ENCODE data around the gene ABR. TPM values are rescaled to one million over a fixed set of nuclear protein-coding genes. Genes with fewer than 3 reads are reported as not detected.

The ABR gene
- total and polyA plus RNA-seq, 2 of the 13 experiments (the other 11 are each of a cell fraction or from before 2014, with no cell fraction given): 12.4 to 40.4 TPM

- no peak for TF ChIP-seq SMC3 (IDR thresholded peaks at IDR 0.05; ENCODE audit: low read length)
- TF ChIP-seq ZNF670 (CRISPR knock-in tag; IDR thresholded peaks at IDR 0.05; ENCODE audit: borderline replicate concordance): no peak
- no peak for TF ChIP-seq ZNF672 (CRISPR knock-in tag; IDR thresholded peaks at IDR 0.05)
- no peak for TF ChIP-seq KLF13 (CRISPR knock-in tag; IDR thresholded peaks at IDR 0.05)
- no peak for TF ChIP-seq ZNF816 (CRISPR knock-in tag; IDR thresholded peaks at IDR 0.05; ENCODE audit: borderline replicate concordance)
- TF ChIP-seq ARID3A (IDR thresholded peaks at IDR 0.05; ENCODE audit: low read depth, low read length): no peak
- TF ChIP-seq MED8 (CRISPR knock-in tag; IDR thresholded peaks at IDR 0.05; ENCODE audit: insufficient replicate concordance): no peak
- peak; percentile 69 for TF ChIP-seq GABPB1 (CRISPR knock-in tag; IDR thresholded peaks at IDR 0.05)
- TF ChIP-seq REPIN1 (CRISPR knock-in tag; IDR thresholded peaks at IDR 0.05; ENCODE audit: borderline replicate concordance, low read depth): no peak
- no peak for TF ChIP-seq CTCF (CRISPR knock-in tag; IDR thresholded peaks at IDR 0.05)
Measured at GRCh38 chr17:1126250-1126797, 53.5 kb downstream of the ABR start (continued).

GRCh38 chr17:1125788-1126145 lies 54.0 kb downstream of the ABR start:
- H3K27me3 ChIP-seq (ENCODE audit: control insufficient read depth in 1 of 2, insufficient read depth in 2 of 2, low read length in 2 of 2): peaks cover 20 to 77% of the 10 kb centered on the region in 2 experiments; a peak in 4 of 5 replicates
- ChIA-PET CTCF (ENCODE audit: low intra/inter-chr PET ratio, low total read pairs) (no interaction called here), POLR2A (no interaction called here)
- no TSS peak for BruUV-seq (replicated peaks)
- TF ChIP-seq ZNF616 (CRISPR knock-in tag; IDR thresholded peaks at IDR 0.05; ENCODE audit: low read depth) (no peak), ZNF569 (CRISPR knock-in tag; IDR thresholded peaks at IDR 0.05; ENCODE audit: borderline replicate concordance) (no peak), GABPB1 (CRISPR knock-in tag; IDR thresholded peaks at IDR 0.05) (0 out of 2 replicates have a peak, but pooled peaks have one; percentile 21), IKZF4 (CRISPR knock-in tag; IDR thresholded peaks at IDR 0.05; ENCODE audit: borderline replicate concordance, low read depth, not compliant biosample characterization) (no peak)
- ATAC-seq: no peak
- H3K4me3 ChIP-seq (replicated peaks in 1 of 3; ENCODE audit: insufficient read depth in 1 of 3, low read depth in 2 of 3, low read length in 3 of 3): no peak overlapping the region
- intact Hi-C loops (cut with micrococcal nuclease; ENCODE audit: unreplicated experiment) (no loop called here), in situ Hi-C loops (cut with HindIII; ENCODE audit: extremely low pct_ligation_motif_present, low pct_unique_long_range_greater_than_20kb) (no loop called here)
- no peaks in the 10 kb centered on the region for H3K36me3 ChIP-seq (replicated peaks in 1 of 2; ENCODE audit: control insufficient read depth in 1 of 2, insufficient read depth in 2 of 2, low read length in 2 of 2)
- no peak overlapping the region for H3K27ac ChIP-seq (ENCODE audit: extremely low read length, insufficient read depth, low read length)
- DNase-seq (ENCODE audit: low spot score): no peak
- no peak overlapping the region for H2AFZ ChIP-seq (ENCODE audit: low read length)
- H3K4me2 ChIP-seq (ENCODE audit: low read depth, low read length): no peak overlapping the region
- H3K9ac ChIP-seq (ENCODE audit: insufficient read depth, low read depth, low read length): no peak overlapping the region
- H3K79me2 ChIP-seq (ENCODE audit: insufficient read depth, low read length): no peaks in the 10 kb centered on the region
- FAIRE-seq: no peak
- whole genome bisulfite sequencing (ENCODE audit: low lambda C conversion rate): no CpG with 5 or more reads among the region's 11 CpGs
- H4K20me1 ChIP-seq (ENCODE audit: insufficient read depth, low read length): no peaks in the 10 kb centered on the region
- H3K4me1 ChIP-seq (ENCODE audit: insufficient read depth, low read length): peaks cover 21% of the 10 kb centered on the region
- no peaks in the 10 kb centered on the region for H3K9me3 ChIP-seq (ENCODE audit: low read length)
